SK-N-SH (cell line): ENCODE data around the gene SPATA21.

Experiments used
- CTCF ChIP-seq: fragments of 200-600 bp; sonication (generic); IDR thresholded peaks from 2 replicates; pipeline ENCODE4 v1.6.1; 2017; ENCODE audit warnings: antibody characterized with exemption, mild to moderate bottlenecking, moderate library complexity
- MEF2A ChIP-seq: IDR thresholded peaks from 2 replicates; pipeline ENCODE4 v1.4.0; 2012; ENCODE audit warnings: low read depth, borderline replicate concordance
- MXI1 ChIP-seq: IDR thresholded peaks from 2 replicates; pipeline ENCODE4 v1.6.1; 2012; ENCODE audit warnings: mild to moderate bottlenecking, low read depth, low read length, improper control_type of control experiment
- POLR2AphosphoS5 ChIP-seq: IDR thresholded peaks from 2 replicates; pipeline ENCODE4 v1.6.1; 2012; ENCODE audit warnings: low read depth, low read length
- REST ChIP-seq: IDR thresholded peaks from 2 replicates; pipeline ENCODE4 v1.6.1; 2012; ENCODE audit warnings: mild to moderate bottlenecking, low read depth, low read length, moderate library complexity
- TEAD4 ChIP-seq: IDR thresholded peaks from 2 replicates; pipeline ENCODE4 v1.4.0; 2012; ENCODE audit warnings: mild to moderate bottlenecking, borderline replicate concordance; ENCODE audit not compliant: insufficient read depth
- USF2 ChIP-seq: fragments of 150-350 bp; IDR thresholded peaks from 2 replicates; pipeline ENCODE4 v1.6.1; 2017; ENCODE audit warnings: antibody characterized with exemption, low read length, low read depth, borderline replicate concordance
- ZBTB33 ChIP-seq: IDR thresholded peaks from 2 replicates; pipeline ENCODE4 v1.4.0; 2012; ENCODE audit warnings: low read depth, borderline replicate concordance

GRCh38 chr1:16398371-16398953 lies 38.8 kb downstream of the SPATA21 start:
- no peak for TF ChIP-seq USF2
- TF ChIP-seq CTCF: no peak
- TF ChIP-seq MXI1: no peak
- TF ChIP-seq ZBTB33: no peak
- TF ChIP-seq REST: no peak
- TF ChIP-seq MEF2A: no peak
- TF ChIP-seq POLR2AphosphoS5: no peak
- no peak for TF ChIP-seq TEAD4
